ENCODE data around the gene VPS45.

- TF ChIP-seq CTCF (IDR thresholded peaks at IDR 0.05): no peak
- no peak for TF ChIP-seq POLR2A (IDR thresholded peaks at IDR 0.05)
These were observed 109.0 kb downstream of the VPS45 start for GRCh38 chr1:150176593-150176992.
